ENCODE data around the gene NUP160.
"Not testable (repeated sequence)": the region's sequence is repeated elsewhere in the genome, so short reads cannot be mapped to it uniquely, and the experiment has no call there.

NUP160 gene

DNA sequence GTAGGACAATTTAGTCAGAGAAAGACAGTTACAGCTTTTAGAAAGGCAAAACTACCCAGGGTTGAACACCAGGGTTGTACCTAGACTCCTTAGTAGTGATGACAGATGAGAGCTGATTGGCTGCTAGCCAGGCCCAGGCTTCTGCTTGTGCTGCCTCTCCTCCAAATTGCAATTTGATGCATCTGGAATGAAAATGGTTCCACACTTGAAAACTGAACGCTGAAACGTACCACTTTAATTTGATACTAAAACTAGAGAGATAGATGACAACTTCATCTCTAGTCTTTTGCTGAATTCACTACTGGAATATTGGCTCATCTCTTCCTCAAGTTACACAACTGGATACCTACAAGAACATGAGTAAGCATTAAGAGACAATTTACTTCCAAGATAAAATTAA is 61.8 kb downstream of the NUP160 start:
- no peak for ATAC-seq
- Mint-ChIP-seq H3K4me3 (no peak overlapping the region), H3K36me3 (peaks cover 41% of the 10 kb centered on the region), H3K9me3 (no peaks in the 10 kb centered on the region), H3K27ac (peak overlapping the region; percentile 15), H3K4me1 (no peaks in the 10 kb centered on the region), H3K27me3 (no peaks in the 10 kb centered on the region)

DNA sequence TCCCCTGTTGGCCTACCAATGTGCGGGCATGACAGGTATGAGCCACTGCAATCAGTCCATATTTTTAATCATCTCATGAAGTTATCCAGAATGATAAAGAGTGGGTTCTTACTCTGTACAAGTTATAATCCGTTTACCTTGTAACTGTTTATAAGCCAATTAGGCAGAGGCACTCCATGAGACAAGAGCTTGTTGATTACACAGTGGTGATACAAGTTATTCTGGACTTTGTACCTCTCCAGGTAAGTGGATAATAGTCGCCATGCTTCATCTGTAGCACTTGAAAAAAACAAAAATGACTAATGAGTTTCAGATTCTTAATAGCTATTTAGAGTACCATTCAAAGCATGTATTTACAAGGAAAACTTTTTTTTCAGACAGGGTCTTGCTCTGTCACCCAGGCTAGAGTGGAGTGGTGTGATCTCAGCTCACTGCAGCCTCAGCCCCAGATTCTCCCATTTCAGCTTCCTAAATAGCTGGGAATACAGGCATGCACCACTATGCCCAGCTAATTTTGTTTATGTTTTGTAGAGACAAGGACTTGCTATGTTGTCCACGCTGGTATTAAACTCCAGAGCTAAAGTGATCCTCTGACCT is 63.3 kb downstream of the NUP160 start:
- Mint-ChIP-seq H3K36me3 (peaks cover 37% of the 10 kb centered on the region), H3K9me3 (no peaks in the 10 kb centered on the region), H3K27me3 (no peaks in the 10 kb centered on the region), H3K27ac (no peak overlapping the region), H3K4me1 (no peaks in the 10 kb centered on the region), H3K4me3 (no peak overlapping the region)
- ATAC-seq: no peak

DNA sequence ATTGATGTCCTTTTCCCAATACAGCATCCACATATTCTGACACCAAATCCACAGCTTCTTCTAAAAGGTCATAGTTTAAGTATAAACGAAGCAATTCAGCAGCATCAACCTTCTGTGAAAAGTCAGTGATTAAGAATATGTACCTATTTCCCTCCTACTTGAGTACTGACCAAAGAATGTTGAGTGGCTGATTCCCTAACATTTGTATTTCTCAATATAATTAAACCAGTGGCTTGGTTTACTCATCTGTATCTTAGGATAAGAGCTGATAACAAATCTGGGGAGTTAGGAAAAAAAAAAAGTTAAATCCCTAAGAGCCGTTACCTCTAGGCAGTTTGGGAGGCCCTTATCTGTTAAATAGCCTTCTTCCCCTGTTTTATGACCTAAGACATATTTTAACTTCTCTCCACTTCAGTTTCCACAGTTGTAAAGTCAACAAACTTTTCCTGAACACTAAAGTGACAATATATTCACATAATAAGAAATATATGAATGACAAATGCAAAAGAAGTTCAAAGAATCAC is 65.0 kb downstream of the NUP160 start:
- Mint-ChIP-seq H3K27me3 (no peaks in the 10 kb centered on the region), H3K27ac (no peak overlapping the region), H3K4me1 (no peaks in the 10 kb centered on the region), H3K9me3 (no peaks in the 10 kb centered on the region), H3K4me3 (no peak overlapping the region), H3K36me3 (peaks cover 46% of the 10 kb centered on the region)
- ATAC-seq: no peak

DNA sequence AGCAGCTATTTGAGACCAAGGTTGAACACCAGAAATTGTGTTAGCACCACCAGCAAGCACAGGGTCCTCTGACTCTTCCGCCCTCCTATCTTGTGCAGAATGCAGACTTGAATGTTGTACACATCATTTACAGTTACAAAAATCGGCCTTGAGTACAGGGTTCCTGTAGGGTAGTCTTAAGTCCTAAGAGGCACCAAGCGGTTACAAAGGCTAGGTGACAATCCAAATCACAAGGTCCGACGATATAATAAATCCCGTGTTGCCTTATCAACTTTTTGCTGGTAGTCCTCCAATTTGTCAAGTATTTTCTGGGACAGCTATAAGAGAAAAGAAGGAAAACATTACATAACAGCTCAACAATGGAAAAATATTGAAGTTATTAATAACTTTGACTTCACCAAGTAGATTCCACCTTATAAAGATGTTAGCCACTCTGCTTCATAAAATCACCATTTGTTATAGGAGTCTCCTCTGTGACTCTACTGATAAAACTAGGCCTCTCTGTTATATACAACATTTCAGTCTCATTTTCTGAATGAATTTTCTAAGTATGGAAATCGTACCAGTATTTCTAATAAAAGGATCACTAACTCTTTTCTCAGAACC is 69.2 kb downstream of the NUP160 start:
- Mint-ChIP-seq H3K4me1 (no peaks in the 10 kb centered on the region), H3K27me3 (no peaks in the 10 kb centered on the region), H3K9me3 (no peaks in the 10 kb centered on the region), H3K36me3 (peaks cover 42% of the 10 kb centered on the region), H3K4me3 (no peak overlapping the region), H3K27ac (no peak overlapping the region)
- ATAC-seq: no peak

DNA sequence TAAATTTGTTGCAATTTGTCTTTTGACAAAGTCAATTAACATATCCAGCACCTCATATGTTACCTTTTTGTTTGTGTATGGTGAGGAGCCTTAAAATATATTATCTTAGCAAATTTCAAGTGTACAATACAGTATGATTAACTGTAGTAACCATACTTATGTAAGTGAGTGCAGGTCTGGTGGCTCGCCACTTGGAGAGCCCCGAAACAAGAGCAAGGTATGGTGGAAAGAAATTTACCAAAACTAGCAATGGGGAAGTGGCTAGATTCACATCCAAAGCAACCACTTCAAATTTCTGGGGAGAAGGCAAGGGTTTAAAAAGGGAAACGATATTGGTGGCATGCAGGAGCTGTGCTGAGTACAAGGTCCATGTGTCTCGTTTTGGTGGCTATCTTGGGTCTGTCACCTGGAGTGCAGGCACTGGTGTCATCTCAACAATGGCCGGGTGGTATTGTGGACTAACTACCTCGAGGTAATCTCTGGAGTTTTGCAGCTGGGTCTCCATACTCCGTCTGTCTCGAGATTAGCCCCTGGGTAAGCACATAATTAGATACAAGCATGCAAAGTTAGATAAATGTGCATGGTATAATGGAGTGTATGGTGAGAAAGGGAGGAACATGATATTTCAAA is 72.8 kb downstream of the NUP160 start:
- H3K4me3 Mint-ChIP-seq: no peak overlapping the region
- no peaks in the 10 kb centered on the region for H3K4me1 Mint-ChIP-seq
- ATAC-seq: no peak
- no peaks in the 10 kb centered on the region for H3K9me3 Mint-ChIP-seq
- peak overlapping the region; percentile 25 for H3K27ac Mint-ChIP-seq
- H3K27me3 Mint-ChIP-seq: no peaks in the 10 kb centered on the region
- peaks cover 30% of the 10 kb centered on the region for H3K36me3 Mint-ChIP-seq

DNA sequence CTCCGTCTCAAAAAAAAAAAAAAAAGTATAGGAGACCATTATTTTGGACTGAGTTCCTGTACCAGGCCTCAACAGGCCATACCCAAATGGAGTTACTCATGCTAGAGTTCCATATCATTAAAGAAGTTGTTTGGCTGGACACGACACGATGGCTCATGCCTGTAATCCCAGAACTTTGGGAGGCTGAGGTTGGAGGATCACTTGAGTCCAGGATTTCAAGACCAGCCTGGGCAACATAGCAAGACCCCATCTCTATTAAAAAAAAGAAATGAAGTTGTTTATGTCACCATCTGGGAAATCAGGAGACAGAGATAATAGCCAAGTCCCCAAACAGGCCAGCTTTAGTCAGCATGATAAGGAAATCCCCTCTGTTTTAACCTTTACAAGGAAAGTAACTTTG is 74.3 kb downstream of the NUP160 start:
- H3K36me3 Mint-ChIP-seq: peaks cover 19% of the 10 kb centered on the region
- no peaks in the 10 kb centered on the region for H3K27me3 Mint-ChIP-seq
- no peak overlapping the region for H3K27ac Mint-ChIP-seq
- no peak for ATAC-seq
- H3K4me1 Mint-ChIP-seq: no peaks in the 10 kb centered on the region
- H3K4me3 Mint-ChIP-seq: no peak overlapping the region
- no peaks in the 10 kb centered on the region for H3K9me3 Mint-ChIP-seq

DNA sequence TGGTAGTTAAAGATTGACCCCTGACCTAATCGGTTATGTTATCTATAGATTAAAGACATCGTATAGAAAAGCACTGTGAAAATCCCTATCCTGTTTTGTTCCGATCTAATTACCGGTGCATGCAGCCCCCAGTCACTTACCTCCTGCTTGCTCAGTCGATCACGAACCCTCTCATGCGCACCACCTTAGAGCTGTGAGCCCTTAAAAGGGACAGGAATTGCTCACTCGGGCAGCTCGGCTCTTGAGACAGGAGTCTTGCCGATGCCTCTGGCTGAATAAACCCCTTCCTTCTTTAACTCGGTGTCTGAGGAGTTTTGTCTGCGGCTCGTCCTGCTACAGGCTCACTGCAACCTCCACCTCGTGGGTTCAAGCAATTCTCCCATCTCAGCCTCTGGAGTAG is 78.6 kb downstream of the NUP160 start:
- H3K27me3 Mint-ChIP-seq, H3K4me3 Mint-ChIP-seq, H3K36me3 Mint-ChIP-seq, ATAC-seq, H3K9me3 Mint-ChIP-seq: not testable (repeated sequence)
- Mint-ChIP-seq H3K27ac (peak overlapping the region; percentile 27), H3K4me1 (peaks cover 23% of the 10 kb centered on the region)

DNA sequence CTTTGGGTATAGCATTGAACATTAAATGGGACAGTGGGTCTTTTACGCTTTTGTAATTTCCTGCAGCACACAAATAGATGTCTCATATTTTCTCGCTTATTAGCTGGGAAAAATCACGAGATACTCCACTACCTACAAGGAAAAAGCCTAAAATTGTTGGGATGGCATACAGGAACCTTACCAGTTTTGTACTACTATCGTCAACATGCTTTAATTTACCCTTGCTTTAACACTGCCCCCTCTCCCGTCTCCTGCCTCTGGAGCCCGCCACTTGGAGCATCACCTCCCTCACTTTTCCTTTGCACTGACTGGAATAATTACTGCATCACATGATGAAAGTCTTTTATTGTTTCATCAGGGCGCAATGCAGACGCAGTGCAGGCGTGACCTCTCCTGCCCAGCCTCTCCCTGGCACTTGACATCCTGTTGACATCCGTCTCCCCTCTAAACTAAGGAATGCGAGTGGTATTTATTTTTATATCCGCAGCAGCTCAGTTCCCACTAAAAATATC is 80.0 kb downstream of the NUP160 start:
- Mint-ChIP-seq H3K9me3 (no peaks in the 10 kb centered on the region), H3K4me3 (peak overlapping the region; percentile 94), H3K4me1 (peaks cover 26% of the 10 kb centered on the region), H3K27ac (peak overlapping the region; percentile 100), H3K36me3 (peaks cover 14% of the 10 kb centered on the region), H3K27me3 (no peaks in the 10 kb centered on the region)
- ATAC-seq: no peak

DNA sequence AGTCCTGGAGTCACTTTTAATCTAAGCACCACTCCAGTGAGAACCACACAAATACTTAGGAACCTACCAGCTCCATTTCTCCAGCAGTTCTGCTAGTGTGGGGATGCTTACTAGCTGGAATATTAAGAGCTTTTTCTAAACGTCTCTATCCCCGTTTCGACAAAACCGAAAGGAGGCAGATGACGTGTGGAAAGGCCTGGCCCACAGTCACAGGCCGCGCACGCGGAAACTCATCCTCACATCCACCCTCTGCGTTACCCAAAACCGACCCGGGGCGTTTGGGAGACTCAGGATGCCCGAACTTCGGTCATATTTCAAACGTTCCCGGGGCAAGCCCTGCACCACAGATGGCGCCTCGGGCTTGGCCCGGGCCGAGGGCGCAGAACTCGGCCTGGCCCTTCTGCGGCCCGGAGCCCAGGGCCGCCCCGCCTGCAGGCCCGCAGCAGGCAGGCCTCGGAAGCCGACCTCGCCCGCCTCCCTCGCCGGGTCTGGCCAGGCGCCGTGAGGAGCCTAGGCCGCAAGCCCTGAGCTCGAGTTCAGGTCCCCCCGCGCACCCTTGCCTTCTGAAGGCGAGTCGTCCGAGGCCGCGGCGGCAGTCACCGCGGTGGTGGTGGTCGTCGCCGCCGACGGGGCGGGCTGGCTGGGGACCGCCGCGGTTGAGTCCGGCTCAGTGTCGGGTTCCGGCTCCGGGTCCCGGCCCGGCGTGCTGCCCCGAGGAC is 81.5 kb downstream of the NUP160 start:
- peak; percentile 66 for ATAC-seq
- Mint-ChIP-seq H3K36me3 (peaks cover 14% of the 10 kb centered on the region), H3K4me1 (peaks cover 26% of the 10 kb centered on the region), H3K27me3 (no peaks in the 10 kb centered on the region), H3K4me3 (peak overlapping the region; percentile 94), H3K27ac (peak overlapping the region; percentile 100), H3K9me3 (no peaks in the 10 kb centered on the region)

DNA sequence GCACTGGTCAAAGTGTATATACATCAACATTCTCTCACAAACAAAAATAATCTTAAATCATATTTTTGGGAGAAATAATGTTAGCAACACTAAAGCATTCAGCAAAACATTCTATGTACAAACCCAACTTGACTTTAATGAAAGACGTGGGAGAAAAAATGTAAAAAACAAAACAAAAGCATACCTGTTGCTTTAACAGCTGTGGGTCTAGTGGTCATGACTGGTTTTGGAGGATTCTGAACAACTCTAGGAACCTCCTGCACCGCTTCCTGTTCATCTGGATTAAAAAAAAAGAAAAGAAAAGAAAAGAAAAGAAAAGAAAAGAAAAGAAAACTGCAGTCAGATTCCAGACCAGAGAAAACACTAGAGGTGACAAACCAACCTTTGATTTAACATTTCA is 83.1 kb downstream of the NUP160 start:
- peaks cover 16% of the 10 kb centered on the region for H3K36me3 Mint-ChIP-seq
- H3K4me3 Mint-ChIP-seq: peak overlapping the region; percentile 87
- peak overlapping the region; percentile 100 for H3K27ac Mint-ChIP-seq
- peaks cover 26% of the 10 kb centered on the region for H3K4me1 Mint-ChIP-seq
- H3K27me3 Mint-ChIP-seq: no peaks in the 10 kb centered on the region
- no peaks in the 10 kb centered on the region for H3K9me3 Mint-ChIP-seq
- ATAC-seq: no peak

DNA sequence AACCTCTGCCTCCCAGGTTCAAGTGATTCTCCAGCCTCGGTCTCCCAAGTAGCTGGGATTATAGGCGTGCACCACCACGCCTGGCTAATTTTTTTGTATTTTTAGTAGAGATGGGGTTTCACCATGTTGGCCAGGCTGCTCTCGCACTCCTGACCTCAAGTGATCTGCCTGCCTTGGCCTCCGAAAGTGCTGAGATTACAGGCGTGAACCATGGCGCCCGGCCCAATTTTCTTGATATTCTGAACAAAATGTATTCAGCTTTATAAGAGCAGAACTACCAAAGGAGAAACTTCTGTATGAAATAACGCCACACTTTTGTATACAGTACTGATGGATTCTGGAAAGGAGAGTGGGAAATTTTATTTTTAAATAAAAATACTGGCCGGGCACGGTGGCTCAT is 88.9 kb downstream of the NUP160 start:
- H3K4me1 Mint-ChIP-seq, H3K9me3 Mint-ChIP-seq, H3K4me3 Mint-ChIP-seq, H3K27ac Mint-ChIP-seq, ATAC-seq, H3K27me3 Mint-ChIP-seq: not testable (repeated sequence)
- peaks cover 46% of the 10 kb centered on the region for H3K36me3 Mint-ChIP-seq

DNA sequence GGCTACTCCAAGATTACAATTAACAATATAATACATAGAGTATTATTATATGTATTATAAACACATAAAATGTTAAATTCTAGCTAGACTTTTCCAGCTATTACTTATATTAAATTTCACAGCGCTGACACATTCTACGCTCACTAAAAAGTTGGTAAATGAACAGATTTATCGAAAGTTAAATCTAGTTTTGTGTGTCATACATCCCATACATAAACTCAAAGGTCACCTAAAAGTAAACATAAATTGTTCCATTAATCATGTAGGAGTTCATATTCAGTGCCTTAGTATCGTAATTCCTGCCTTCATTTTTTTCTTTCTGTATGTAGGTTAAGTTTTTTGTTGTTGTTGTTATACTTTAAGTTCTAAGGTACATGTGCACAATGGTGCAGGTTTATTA is 91.9 kb downstream of the NUP160 start:
- H3K4me3 Mint-ChIP-seq: no peak overlapping the region
- no peaks in the 10 kb centered on the region for H3K27me3 Mint-ChIP-seq
- no peak for ATAC-seq
- no peak overlapping the region for H3K27ac Mint-ChIP-seq
- peaks cover 9% of the 10 kb centered on the region for H3K4me1 Mint-ChIP-seq
- H3K9me3 Mint-ChIP-seq: no peaks in the 10 kb centered on the region
- peaks cover 60% of the 10 kb centered on the region for H3K36me3 Mint-ChIP-seq

DNA sequence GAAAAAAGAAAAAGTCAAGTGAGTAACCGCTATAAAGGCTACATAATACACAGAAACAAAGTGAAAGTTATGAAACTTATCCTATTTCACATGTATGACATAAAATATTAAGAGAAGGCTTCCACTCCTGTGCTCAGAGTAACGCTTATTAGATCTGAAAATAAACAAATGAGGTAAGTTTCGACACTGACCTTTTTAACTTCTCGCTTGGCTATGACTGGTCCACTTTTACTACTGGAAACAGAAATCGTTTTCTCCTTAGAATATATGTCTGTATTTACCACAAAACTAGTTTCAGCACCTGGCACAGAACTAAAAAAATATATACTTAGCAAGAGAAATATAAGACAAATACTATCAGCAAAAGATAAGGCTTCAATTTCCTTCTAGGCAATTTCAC is 97.4 kb downstream of the NUP160 start:
- no peak overlapping the region for H3K4me3 Mint-ChIP-seq
- no peaks in the 10 kb centered on the region for H3K9me3 Mint-ChIP-seq
- H3K27me3 Mint-ChIP-seq: no peaks in the 10 kb centered on the region
- H3K27ac Mint-ChIP-seq: peak overlapping the region; percentile 56
- no peak for ATAC-seq
- peaks cover 46% of the 10 kb centered on the region for H3K36me3 Mint-ChIP-seq
- H3K4me1 Mint-ChIP-seq: peaks cover 19% of the 10 kb centered on the region

DNA sequence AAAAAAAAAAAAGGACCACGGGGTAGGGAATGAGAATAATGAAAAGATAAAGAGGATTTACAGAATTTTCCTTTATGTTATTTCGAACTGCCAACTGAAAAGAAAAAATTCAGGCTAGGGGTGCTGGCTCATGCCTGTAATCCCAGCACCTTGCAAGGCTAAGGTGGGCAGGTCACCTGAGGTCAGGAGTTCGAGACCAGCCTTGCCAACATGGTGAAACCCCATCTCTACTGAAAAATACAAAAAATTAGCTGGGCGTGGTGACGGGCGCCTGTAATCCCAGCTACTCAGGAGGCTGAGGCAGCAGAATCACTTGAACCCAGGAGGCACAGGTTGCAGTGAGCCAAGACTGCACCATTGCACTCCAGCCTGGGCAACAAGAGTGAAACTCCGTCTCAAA is 105.7 kb downstream of the NUP160 start:
- Mint-ChIP-seq H3K4me1 (peaks cover 11% of the 10 kb centered on the region), H3K36me3 (peaks cover 43% of the 10 kb centered on the region)
- ATAC-seq: not testable (repeated sequence)

DNA sequence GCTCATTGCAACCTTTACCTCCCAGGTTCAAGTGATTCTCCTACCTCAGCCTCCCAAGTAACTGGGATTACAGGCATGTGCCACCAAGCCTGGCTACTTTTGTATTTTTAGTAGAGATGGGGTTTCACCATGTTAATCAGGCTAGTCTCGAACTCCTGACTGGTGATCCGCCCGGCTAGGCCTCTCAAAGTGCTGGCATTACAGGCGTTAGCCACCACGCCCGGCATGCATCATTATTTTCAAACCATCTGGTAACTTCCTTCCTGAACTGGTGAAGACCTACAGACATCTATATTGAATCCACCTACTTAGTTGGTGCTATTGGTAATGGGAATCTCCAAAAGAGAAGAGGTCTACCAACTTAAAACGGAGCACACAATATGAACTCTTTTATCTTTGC is 110.3 kb downstream of the NUP160 start:
- not testable (repeated sequence) for H3K4me1 Mint-ChIP-seq, H3K27me3 Mint-ChIP-seq, H3K9me3 Mint-ChIP-seq, H3K27ac Mint-ChIP-seq, H3K4me3 Mint-ChIP-seq, ATAC-seq
- peaks cover 19% of the 10 kb centered on the region for H3K36me3 Mint-ChIP-seq

More for the DNA sequence above, 105.7 kb downstream of the NUP160 start:
- not testable (repeated sequence) for H3K27me3 Mint-ChIP-seq, H3K4me3 Mint-ChIP-seq, H3K27ac Mint-ChIP-seq, H3K9me3 Mint-ChIP-seq

Data from stimulated activated memory B cell treated with anti-CD40 and anti-IgM and Interleukin-4, amounts not matched to agents 10 μg/mL and 1 μg/mL and 100 μg/mL, for 72 hours (primary cell).